ENCODE measurements around the gene DDX51.

Gene DDX51

GRCh38 chr12:132190834-132191500, 46.8 kb upstream of the DDX51 start (continued):
- no peak for TF ChIP-seq TSHZ2 (CRISPR knock-in tag; IDR thresholded peaks at IDR 0.05)
- no peak for TF ChIP-seq TOX (CRISPR knock-in tag; IDR thresholded peaks at IDR 0.05; ENCODE audit: borderline replicate concordance)

GRCh38 chr12:132190012-132190755, 46.1 kb upstream of the DDX51 start:
- TF ChIP-seq SNAI2 (CRISPR knock-in tag; IDR thresholded peaks at IDR 0.05): no peak
- TF ChIP-seq ISL1 (CRISPR knock-in tag; IDR thresholded peaks at IDR 0.05): no peak
- TF ChIP-seq PATZ1 (CRISPR knock-in tag; IDR thresholded peaks at IDR 0.05; ENCODE audit: borderline replicate concordance): no peak
- TF ChIP-seq ESRRG (CRISPR knock-in tag; IDR thresholded peaks at IDR 0.05): no peak
- TF ChIP-seq TOX (CRISPR knock-in tag; IDR thresholded peaks at IDR 0.05; ENCODE audit: borderline replicate concordance): no peak
- TF ChIP-seq GLIS3 (CRISPR knock-in tag; IDR thresholded peaks at IDR 0.05): no peak
- no peak for TF ChIP-seq CSRNP3 (CRISPR knock-in tag; IDR thresholded peaks at IDR 0.05)
- no peak for TF ChIP-seq ZNF565 (CRISPR knock-in tag; conservative IDR thresholded peaks at IDR 0.05; ENCODE audit: low read depth)
- ATAC-seq: no peak; the same call in 2 of the 3 replicates

- TF ChIP-seq TOX (CRISPR knock-in tag; IDR thresholded peaks at IDR 0.05; ENCODE audit: borderline replicate concordance) (no peak), ZFP3 (CRISPR knock-in tag; IDR thresholded peaks at IDR 0.05) (no peak), OSR1 (CRISPR knock-in tag; IDR thresholded peaks at IDR 0.05) (no peak), ARNTL (CRISPR knock-in tag; IDR thresholded peaks at IDR 0.05; ENCODE audit: borderline replicate concordance, low read depth) (no peak), TCF4 (CRISPR knock-in tag; IDR thresholded peaks at IDR 0.05; ENCODE audit: borderline replicate concordance) (no peak), CSRNP3 (CRISPR knock-in tag; IDR thresholded peaks at IDR 0.05) (no peak)
- ATAC-seq: peak; percentile 63
These were observed 45.4 kb upstream of the DDX51 start for GRCh38 chr12:132189378-132190011.

- TF ChIP-seq ISL1 (CRISPR knock-in tag; IDR thresholded peaks at IDR 0.05) (no peak), TOX (CRISPR knock-in tag; IDR thresholded peaks at IDR 0.05; ENCODE audit: borderline replicate concordance) (no peak)
- no peak; the same call in 2 of the 3 replicates for ATAC-seq
These were observed 44.8 kb upstream of the DDX51 start for GRCh38 chr12:132188916-132189325.

- ATAC-seq: peak; percentile 10
- TF ChIP-seq PPARA (CRISPR knock-in tag; IDR thresholded peaks at IDR 0.05; ENCODE audit: borderline replicate concordance): no peak
- TF ChIP-seq TOX (CRISPR knock-in tag; IDR thresholded peaks at IDR 0.05; ENCODE audit: borderline replicate concordance): no peak
- no peak for TF ChIP-seq CSRNP3 (CRISPR knock-in tag; IDR thresholded peaks at IDR 0.05)
- TF ChIP-seq ISL1 (CRISPR knock-in tag; IDR thresholded peaks at IDR 0.05): no peak
- TF ChIP-seq ZNF8 (CRISPR knock-in tag; IDR thresholded peaks at IDR 0.05): no peak
- no peak for TF ChIP-seq BACH2 (CRISPR knock-in tag; IDR thresholded peaks at IDR 0.05; ENCODE audit: borderline replicate concordance)
- TF ChIP-seq TSHZ2 (CRISPR knock-in tag; IDR thresholded peaks at IDR 0.05): no peak
- no peak for TF ChIP-seq CREB5 (CRISPR knock-in tag; IDR thresholded peaks at IDR 0.05; ENCODE audit: low read depth)
These were observed 44.4 kb upstream of the DDX51 start for GRCh38 chr12:132188451-132188901.

Measured in SK-N-SH treated with all-trans-retinoic acid at 6 μM for 48 hours (cell line).